ENCODE measurements around the gene ZNF710. TPM values are rescaled to one million over a fixed set of nuclear protein-coding genes. Genes with fewer than 3 reads are reported as not detected.

ZNF710 gene
- total RNA-seq, 1 donor from 2014 or later: 23.1 TPM

GRCh38 chr15:90016721-90017120 lies 15.6 kb downstream of the ZNF710 start:
- H3K4me1 ChIP-seq: peaks cover 25% of the 10 kb centered on the region
- no peaks in the 10 kb centered on the region for H3K9me3 ChIP-seq
- H3K27me3 ChIP-seq: no peaks in the 10 kb centered on the region
- no peak overlapping the region for H3K4me3 ChIP-seq
- peak in 1 of 2 donors; percentile 69 for DNase-seq (ENCODE audit: extremely low spot score in 2 of 2)
- H3K36me3 ChIP-seq: no peaks in the 10 kb centered on the region
- H3K27ac ChIP-seq: no peak overlapping the region
- TF ChIP-seq POLR2AphosphoS5 (IDR thresholded peaks at IDR 0.05; ENCODE audit: insufficient read depth in 1 of 2, low read depth in 1 of 2) (no peak), POLR2A (IDR thresholded peaks at IDR 0.05) (no peak), CTCF (IDR thresholded peaks at IDR 0.05) (no peak)
- intact Hi-C loops (cut with DNase I): no loop called here

GRCh38 chr15:90018216-90018831 lies 17.2 kb downstream of the ZNF710 start:
- Histone ChIP-seq H3K36me3 (no peaks in the 10 kb centered on the region), H3K4me3 (no peak overlapping the region), H3K27ac (no peak overlapping the region), H3K4me1 (peaks cover 25% of the 10 kb centered on the region), H3K27me3 (no peaks in the 10 kb centered on the region), H3K9me3 (no peaks in the 10 kb centered on the region)
- TF ChIP-seq POLR2A (IDR thresholded peaks at IDR 0.05): no peak
- no peak for TF ChIP-seq CTCF (IDR thresholded peaks at IDR 0.05)
- no peak for TF ChIP-seq POLR2AphosphoS5 (IDR thresholded peaks at IDR 0.05; ENCODE audit: insufficient read depth in 1 of 2, low read depth in 1 of 2)
- DNase-seq (ENCODE audit: extremely low spot score in 2 of 2): peak in 1 of 2 donors; percentile 44
- intact Hi-C loops (cut with DNase I): no loop called here

GRCh38 chr15:90019611-90020010 lies 18.5 kb downstream of the ZNF710 start:
- peak in 1 of 2 donors; percentile 27 for DNase-seq (ENCODE audit: extremely low spot score in 2 of 2)
- Histone ChIP-seq H3K36me3 (no peaks in the 10 kb centered on the region), H3K4me1 (peaks cover 25% of the 10 kb centered on the region), H3K4me3 (no peak overlapping the region), H3K27ac (no peak overlapping the region), H3K27me3 (no peaks in the 10 kb centered on the region), H3K9me3 (no peaks in the 10 kb centered on the region)
- intact Hi-C loops (cut with DNase I): no loop called here
- TF ChIP-seq POLR2A (IDR thresholded peaks at IDR 0.05) (no peak), POLR2AphosphoS5 (IDR thresholded peaks at IDR 0.05; ENCODE audit: insufficient read depth in 1 of 2, low read depth in 1 of 2) (no peak)

GRCh38 chr15:90020021-90020735 lies 19.1 kb downstream of the ZNF710 start:
- Histone ChIP-seq H3K9me3 (no peaks in the 10 kb centered on the region), H3K36me3 (no peaks in the 10 kb centered on the region), H3K4me3 (no peak overlapping the region), H3K27ac (no peak overlapping the region), H3K4me1 (peaks cover 25% of the 10 kb centered on the region), H3K27me3 (no peaks in the 10 kb centered on the region)
- intact Hi-C loops (cut with DNase I): no loop called here
- no peak for DNase-seq (ENCODE audit: extremely low spot score in 2 of 2)
- TF ChIP-seq POLR2A (IDR thresholded peaks at IDR 0.05) (no peak), POLR2AphosphoS5 (IDR thresholded peaks at IDR 0.05; ENCODE audit: insufficient read depth in 1 of 2, low read depth in 1 of 2) (no peak), CTCF (IDR thresholded peaks at IDR 0.05) (no peak)

GRCh38 chr15:90020936-90021507 lies 19.9 kb downstream of the ZNF710 start:
- DNase-seq (ENCODE audit: extremely low spot score in 2 of 2): no peak
- Histone ChIP-seq H3K4me3 (no peak overlapping the region), H3K36me3 (no peaks in the 10 kb centered on the region), H3K27ac (no peak overlapping the region), H3K9me3 (no peaks in the 10 kb centered on the region), H3K4me1 (peaks cover 29% of the 10 kb centered on the region), H3K27me3 (no peaks in the 10 kb centered on the region)
- intact Hi-C loops (cut with DNase I): no loop called here
- TF ChIP-seq POLR2AphosphoS5 (IDR thresholded peaks at IDR 0.05; ENCODE audit: insufficient read depth in 1 of 2, low read depth in 1 of 2) (no peak), POLR2A (IDR thresholded peaks at IDR 0.05) (no peak), CTCF (IDR thresholded peaks at IDR 0.05) (no peak)
